Stomach smooth muscle (tissue), 2 donors: Measurements from ENCODE around the gene KDM5A.

Experiments used
- H3K27ac ChIP-seq: one replicate; pipeline ENCODE4 v1.7.0; 2013; ENCODE audit warnings: mild to moderate bottlenecking, low read length, inconsistent platforms
- H3K27me3 ChIP-seq, 2 donors: one replicate each; pipeline ENCODE4 v1.7.0; 2013; ENCODE audit warnings: low read length in 2 of 2; ENCODE audit not compliant: insufficient read depth in 2 of 2, control insufficient read depth in 1 of 2
- H3K36me3 ChIP-seq, 2 donors: one replicate each; pipeline ENCODE4 v1.7.0; 2013; ENCODE audit warnings: low read length in 2 of 2; ENCODE audit not compliant: control insufficient read depth in 2 of 2, insufficient read depth in 2 of 2
- H3K4me1 ChIP-seq: one replicate; pipeline ENCODE4 v1.7.0; 2013; ENCODE audit warnings: low read length; ENCODE audit not compliant: control insufficient read depth, insufficient read depth
- H3K4me3 ChIP-seq, 2 donors: one replicate each; pipeline ENCODE4 v1.7.0; 2013; ENCODE audit warnings: low read length in 2 of 2
- H3K9ac ChIP-seq, 2 donors: one replicate each; pipeline ENCODE4 v1.7.0; 2013; ENCODE audit warnings: low read length in 2 of 2, mild to moderate bottlenecking in 1 of 2
- H3K9me3 ChIP-seq, 2 donors: one replicate each; pipeline ENCODE4 v1.7.0; 2013; ENCODE audit warnings: low read length in 2 of 2; ENCODE audit not compliant: control insufficient read depth in 2 of 2
- donor health status: healthy.
- donor health status: Pancreatic carcinoma.

KDM5A gene

GRCh38 chr12:273382-273781, 115.7 kb downstream of the KDM5A start:
- H3K9ac ChIP-seq = no peak overlapping the region
- no peak overlapping the region for H3K4me3 ChIP-seq
- H3K36me3 ChIP-seq = peaks cover 0 to 2% of the 10 kb centered on the region in 2 donors
- H3K4me1 ChIP-seq = no peaks in the 10 kb centered on the region
- no peaks in the 10 kb centered on the region for H3K9me3 ChIP-seq
- H3K27me3 ChIP-seq = no peaks in the 10 kb centered on the region
- no peak overlapping the region for H3K27ac ChIP-seq

GRCh38 chr12:272942-273341, 116.2 kb downstream of the KDM5A start:
- no peak overlapping the region for H3K27ac ChIP-seq
- H3K9me3 ChIP-seq = no peaks in the 10 kb centered on the region
- no peak overlapping the region for H3K4me3 ChIP-seq
- H3K27me3 ChIP-seq = no peaks in the 10 kb centered on the region
- H3K36me3 ChIP-seq = peaks cover 0 to 2% of the 10 kb centered on the region in 2 donors
- H3K4me1 ChIP-seq = peaks cover 2% of the 10 kb centered on the region
- no peak overlapping the region for H3K9ac ChIP-seq

- H3K4me1 ChIP-seq = peaks cover 4% of the 10 kb centered on the region
- no peaks in the 10 kb centered on the region for H3K9me3 ChIP-seq
- H3K4me3 ChIP-seq = no peak overlapping the region
- H3K27me3 ChIP-seq = peaks cover 0 to 4% of the 10 kb centered on the region in 2 donors
- no peak overlapping the region for H3K9ac ChIP-seq
- no peak overlapping the region for H3K27ac ChIP-seq
- peaks cover 0 to 2% of the 10 kb centered on the region in 2 donors for H3K36me3 ChIP-seq
Observed at GRCh38 chr12:271161-271560, 118.0 kb downstream of the KDM5A start.

GRCh38 chr12:269191-269590, 119.9 kb downstream of the KDM5A start:
- H3K36me3 ChIP-seq = peaks cover 0 to 2% of the 10 kb centered on the region in 2 donors
- H3K27me3 ChIP-seq = peaks cover 2 to 10% of the 10 kb centered on the region in 2 donors
- peaks cover 4% of the 10 kb centered on the region for H3K4me1 ChIP-seq
- no peak overlapping the region for H3K9ac ChIP-seq
- no peak overlapping the region for H3K4me3 ChIP-seq
- H3K27ac ChIP-seq = no peak overlapping the region
- no peaks in the 10 kb centered on the region for H3K9me3 ChIP-seq

GRCh38 chr12:268483-268840, 120.7 kb downstream of the KDM5A start:
- Histone ChIP-seq H3K4me1 (peaks cover 4% of the 10 kb centered on the region), H3K27me3 (peaks cover 7 to 14% of the 10 kb centered on the region in 2 donors), H3K9me3 (no peaks in the 10 kb centered on the region), H3K36me3 (peaks cover 0 to 2% of the 10 kb centered on the region in 2 donors), H3K9ac (no peak overlapping the region), H3K4me3 (no peak overlapping the region), H3K27ac (no peak overlapping the region)

- no peaks in the 10 kb centered on the region for H3K36me3 ChIP-seq
- H3K27me3 ChIP-seq = peaks cover 8 to 17% of the 10 kb centered on the region in 2 donors
- no peak overlapping the region for H3K4me3 ChIP-seq
- no peak overlapping the region for H3K9ac ChIP-seq
- no peak overlapping the region for H3K27ac ChIP-seq
- no peaks in the 10 kb centered on the region for H3K9me3 ChIP-seq
- peaks cover 4% of the 10 kb centered on the region for H3K4me1 ChIP-seq
Observed at GRCh38 chr12:267581-268482, 121.3 kb downstream of the KDM5A start.

GRCh38 chr12:265096-265495, 124.0 kb downstream of the KDM5A start:
- Histone ChIP-seq H3K27me3 (peaks cover 21 to 23% of the 10 kb centered on the region in 2 donors), H3K9me3 (no peaks in the 10 kb centered on the region), H3K4me3 (no peak overlapping the region), H3K36me3 (no peaks in the 10 kb centered on the region), H3K9ac (no peak overlapping the region), H3K27ac (no peak overlapping the region), H3K4me1 (peaks cover 4% of the 10 kb centered on the region)

- Histone ChIP-seq H3K27me3 (peaks cover 23% of the 10 kb centered on the region in 2 donors), H3K36me3 (no peaks in the 10 kb centered on the region), H3K27ac (no peak overlapping the region), H3K4me1 (peaks cover 4% of the 10 kb centered on the region), H3K9me3 (no peaks in the 10 kb centered on the region), H3K9ac (no peak overlapping the region), H3K4me3 (no peak overlapping the region)
Observed at GRCh38 chr12:264269-264668, 124.9 kb downstream of the KDM5A start.

- no peaks in the 10 kb centered on the region for H3K9me3 ChIP-seq
- no peaks in the 10 kb centered on the region for H3K36me3 ChIP-seq
- no peak overlapping the region for H3K9ac ChIP-seq
- peaks cover 4% of the 10 kb centered on the region for H3K4me1 ChIP-seq
- no peak overlapping the region for H3K27ac ChIP-seq
- H3K27me3 ChIP-seq = peaks cover 23% of the 10 kb centered on the region in 2 donors
- no peak overlapping the region for H3K4me3 ChIP-seq
Observed at GRCh38 chr12:263574-263973, 125.5 kb downstream of the KDM5A start.

- peaks cover 26 to 28% of the 10 kb centered on the region in 2 donors for H3K27me3 ChIP-seq
Observed at GRCh38 chr12:262817-263216, 126.3 kb downstream of the KDM5A start, which contains the start of gene SLC6A13. Gene SLC6A13 (minus strand): TSS chr12:262836. CDS start chr12:260052, 2,784 bp downstream.

GRCh38 chr12:262113-262512, 127.0 kb downstream of the KDM5A start:
- no peaks in the 10 kb centered on the region for H3K4me1 ChIP-seq
- no peak overlapping the region for H3K27ac ChIP-seq
- H3K9ac ChIP-seq = no peak overlapping the region
- H3K36me3 ChIP-seq = no peaks in the 10 kb centered on the region
- H3K27me3 ChIP-seq = peaks cover 28 to 33% of the 10 kb centered on the region in 2 donors
- no peak overlapping the region for H3K4me3 ChIP-seq
- H3K9me3 ChIP-seq = no peaks in the 10 kb centered on the region

More at GRCh38 chr12:262817-263216, 126.3 kb downstream of the KDM5A start, which contains the start of gene SLC6A13:
- no peak within 1 kb of the TSS for H3K27ac ChIP-seq
- no peak within 1 kb of the TSS for H3K4me3 ChIP-seq
- H3K4me1 ChIP-seq = peaks cover under 1% of the 10 kb centered on the region
- H3K9ac ChIP-seq = no peak within 1 kb of the TSS
- no peaks in the 10 kb centered on the region for H3K9me3 ChIP-seq
- H3K36me3 ChIP-seq = no peaks in the 10 kb centered on the region
